ENCODE measurements around the gene PYGM.

DNA sequence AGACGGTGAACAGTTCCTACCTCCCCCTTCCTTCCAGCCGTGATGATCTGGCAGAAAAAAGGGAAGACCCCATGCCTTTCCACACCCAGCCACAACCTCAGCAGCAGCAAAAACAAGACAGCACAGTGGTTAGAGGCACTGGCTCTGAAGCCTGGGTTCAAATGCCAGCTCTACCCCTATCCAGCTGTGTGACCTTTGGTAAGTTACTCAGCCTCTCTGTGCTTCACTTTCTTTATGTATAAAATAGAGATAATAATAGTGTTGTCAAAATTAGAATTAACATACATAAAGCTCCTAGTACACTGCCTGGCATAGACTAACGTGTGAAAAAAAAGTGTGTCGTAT lies 41.0 kb downstream of the PYGM start:
- TF ChIP-seq, protein P1, sequence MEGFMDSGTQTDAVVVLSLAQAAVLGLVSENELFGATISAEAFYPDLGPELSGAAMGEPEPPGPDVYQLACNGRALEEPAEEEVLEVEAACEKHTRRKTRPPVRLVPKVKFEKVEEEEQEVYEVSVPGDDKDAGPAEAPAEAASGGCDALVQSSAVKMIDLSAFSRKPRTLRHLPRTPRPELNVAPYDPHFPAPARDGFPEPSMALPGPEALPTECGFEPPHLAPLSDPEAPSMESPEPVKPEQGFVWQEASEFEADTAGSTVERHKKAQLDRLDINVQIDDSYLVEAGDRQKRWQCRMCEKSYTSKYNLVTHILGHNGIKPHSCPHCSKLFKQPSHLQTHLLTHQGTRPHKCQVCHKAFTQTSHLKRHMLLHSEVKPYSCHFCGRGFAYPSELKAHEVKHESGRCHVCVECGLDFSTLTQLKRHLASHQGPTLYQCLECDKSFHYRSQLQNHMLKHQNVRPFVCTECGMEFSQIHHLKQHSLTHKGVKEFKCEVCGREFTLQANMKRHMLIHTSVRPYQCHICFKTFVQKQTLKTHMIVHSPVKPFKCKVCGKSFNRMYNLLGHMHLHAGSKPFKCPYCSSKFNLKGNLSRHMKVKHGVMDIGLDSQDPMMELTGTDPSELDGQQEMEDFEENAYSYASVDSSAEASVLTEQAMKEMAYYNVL (CRISPR knock-in tag; IDR thresholded peaks at IDR 0.05; ENCODE audit: borderline replicate concordance), result no peak
- TF ChIP-seq, protein P2, sequence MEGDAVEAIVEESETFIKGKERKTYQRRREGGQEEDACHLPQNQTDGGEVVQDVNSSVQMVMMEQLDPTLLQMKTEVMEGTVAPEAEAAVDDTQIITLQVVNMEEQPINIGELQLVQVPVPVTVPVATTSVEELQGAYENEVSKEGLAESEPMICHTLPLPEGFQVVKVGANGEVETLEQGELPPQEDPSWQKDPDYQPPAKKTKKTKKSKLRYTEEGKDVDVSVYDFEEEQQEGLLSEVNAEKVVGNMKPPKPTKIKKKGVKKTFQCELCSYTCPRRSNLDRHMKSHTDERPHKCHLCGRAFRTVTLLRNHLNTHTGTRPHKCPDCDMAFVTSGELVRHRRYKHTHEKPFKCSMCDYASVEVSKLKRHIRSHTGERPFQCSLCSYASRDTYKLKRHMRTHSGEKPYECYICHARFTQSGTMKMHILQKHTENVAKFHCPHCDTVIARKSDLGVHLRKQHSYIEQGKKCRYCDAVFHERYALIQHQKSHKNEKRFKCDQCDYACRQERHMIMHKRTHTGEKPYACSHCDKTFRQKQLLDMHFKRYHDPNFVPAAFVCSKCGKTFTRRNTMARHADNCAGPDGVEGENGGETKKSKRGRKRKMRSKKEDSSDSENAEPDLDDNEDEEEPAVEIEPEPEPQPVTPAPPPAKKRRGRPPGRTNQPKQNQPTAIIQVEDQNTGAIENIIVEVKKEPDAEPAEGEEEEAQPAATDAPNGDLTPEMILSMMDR (CRISPR knock-in tag; IDR thresholded peaks at IDR 0.05), result no peak
- no peak for TF ChIP-seq FIP1L1 (IDR thresholded peaks at IDR 0.05; ENCODE audit: borderline replicate concordance, insufficient read depth, low read depth, low read length)
- no peak for TF ChIP-seq EZH2 (conservative IDR thresholded peaks at IDR 0.05; ENCODE audit: low read depth, low read length)
- no peak for TF ChIP-seq SMYD3 (CRISPR knock-in tag; IDR thresholded peaks at IDR 0.05)
- no peak for TF ChIP-seq TCF7L2 (IDR thresholded peaks at IDR 0.05; ENCODE audit: low read depth, low read length)
- TF ChIP-seq KDM1A (CRISPR knock-in tag; IDR thresholded peaks at IDR 0.05), result no peak

Measured in HepG2 (cell line).